ENCODE results near the gene BEND7.

DNA sequence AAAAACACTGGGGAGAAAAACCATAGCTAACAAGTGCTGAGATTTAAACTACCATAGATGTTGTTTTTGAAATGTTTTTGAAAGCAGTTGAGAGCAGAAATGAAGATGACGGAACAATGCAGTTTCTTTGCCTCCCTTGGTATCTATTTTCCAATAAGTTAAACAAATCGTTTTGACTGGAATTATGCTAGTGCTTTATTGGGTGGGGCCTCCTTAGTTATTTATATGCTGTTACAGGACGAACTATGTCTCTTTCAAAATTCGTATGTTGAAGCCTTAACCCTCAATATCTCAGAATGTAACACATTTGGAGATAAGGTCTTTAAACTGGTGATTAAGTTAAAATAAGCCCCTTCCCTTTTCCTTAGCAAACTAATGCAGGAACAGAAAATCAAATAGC is 135.2 kb downstream of the BEND7 start:
- TF ChIP-seq NR3C1 (CRISPR knock-in tag; IDR thresholded peaks at IDR 0.05) (no peak), ZNF589 (CRISPR knock-in tag; conservative IDR thresholded peaks at IDR 0.05) (no peak), MXD4 (CRISPR knock-in tag; IDR thresholded peaks at IDR 0.05) (no peak), NFE2 (CRISPR knock-in tag; IDR thresholded peaks at IDR 0.05) (no peak), THAP11 (CRISPR knock-in tag; IDR thresholded peaks at IDR 0.05) (no peak), CTCF (CRISPR knock-in tag; IDR thresholded peaks at IDR 0.05) (no peak), TCF12 (IDR thresholded peaks at IDR 0.05) (no peak), TCF12 (CRISPR knock-in tag; IDR thresholded peaks at IDR 0.05) (no peak), ZZZ3 (CRISPR knock-in tag; IDR thresholded peaks at IDR 0.05; ENCODE audit: borderline replicate concordance) (no peak), ZNF629 (CRISPR knock-in tag; conservative IDR thresholded peaks at IDR 0.05) (no peak)

All from HepG2 (cell line).